Stimulated activated CD4-positive, alpha-beta T cell treated with anti-CD3 and anti-CD28 coated beads, TNF-alpha, amount 100 ng/mL, for 24 hours (primary cell): ENCODE results near the gene RBMS1.

ENCODE experiments used
- DNase-seq, 3 experiments: peaks; one replicate each; pipeline ENCODE4 v3.0.0-alpha.2; 2020; ENCODE audit warnings: low read depth in 3 of 3

The RBMS1 gene

GRCh38 chr2:160279813-160280465, 213.7 kb downstream of the RBMS1 start:
- no peak for DNase-seq

GRCh38 chr2:160278879-160279177, 214.8 kb downstream of the RBMS1 start:
- no peak for DNase-seq

- DNase-seq, result no peak
Measured at GRCh38 chr2:160278101-160278878, 215.3 kb downstream of the RBMS1 start.

- no peak for DNase-seq
Measured at GRCh38 chr2:160277151-160277550, 216.5 kb downstream of the RBMS1 start.

- no peak for DNase-seq
Measured at GRCh38 chr2:160275656-160276055, 218.0 kb downstream of the RBMS1 start.

GRCh38 chr2:160271171-160272086, 222.2 kb downstream of the RBMS1 start:
- no peak for DNase-seq

- no peak for DNase-seq
Measured at GRCh38 chr2:160270571-160271113, 223.0 kb downstream of the RBMS1 start.

- DNase-seq, result peak; percentile 28 to 62 (median 32)
Measured at GRCh38 chr2:160269803-160270570, 223.6 kb downstream of the RBMS1 start.

- DNase-seq, result no peak
Measured at GRCh38 chr2:160269365-160269764, 224.2 kb downstream of the RBMS1 start.

- DNase-seq, result no peak
Measured at GRCh38 chr2:160268151-160268781, 225.3 kb downstream of the RBMS1 start.

- DNase-seq, result no peak
Measured at GRCh38 chr2:160267692-160268091, 225.9 kb downstream of the RBMS1 start.

GRCh38 chr2:160267022-160267421, 226.6 kb downstream of the RBMS1 start:
- no peak for DNase-seq

GRCh38 chr2:160266037-160266551, 227.5 kb downstream of the RBMS1 start:
- no peak for DNase-seq

GRCh38 chr2:160264308-160264707, 229.3 kb downstream of the RBMS1 start:
- DNase-seq, result no peak

GRCh38 chr2:160261732-160262131, 231.9 kb downstream of the RBMS1 start:
- DNase-seq, result no peak

GRCh38 chr2:160258492-160258805, 235.2 kb downstream of the RBMS1 start:
- no peak for DNase-seq

- no peak for DNase-seq
Measured at GRCh38 chr2:160257743-160258491, 235.7 kb downstream of the RBMS1 start.

- no peak for DNase-seq
Measured at GRCh38 chr2:160257041-160257742, 236.4 kb downstream of the RBMS1 start.

GRCh38 chr2:160256507-160256906, 237.1 kb downstream of the RBMS1 start:
- DNase-seq, result no peak

GRCh38 chr2:160255408-160255807, 238.2 kb downstream of the RBMS1 start:
- DNase-seq, result no peak
